Naive thymus-derived CD4-positive, alpha-beta T cell (primary cell): ENCODE measurements around the gene SEC62. TPM values are rescaled to one million over a fixed set of nuclear protein-coding genes. Genes with fewer than 3 reads are reported as not detected.

Experiments used
- polyA plus RNA-seq, 2 donors: library from polyadenylated mRNA; unstranded; fragments of 300-500 nt; fragmentation: Illumina TruSeq; gene quantifications; one replicate each; pipeline ENCODE4 v1.2.3, GENCODE V29; 2021
- total RNA-seq, 6 experiments: library from RNA in 5 of 6; stranded (reverse) in 5 of 6; gene quantifications; 1 replicate in 5 of 6; 2 replicates in 1 of 6; pipeline ENCODE4 v1.2.3 and lab custom pipeline; 2021 to 2026

SEC62 gene
- total and polyA plus RNA-seq, 7 experiments from 2014 or later, result 68.1 to 253 (median 110) TPM

Other genes starting within 250 kb of the SEC62 start
- gene TERC, start 201.7 kb upstream of the SEC62 start, total RNA-seq, result 10 to 100 TPM in 2 of 5 experiments, 1 to 10 TPM in 3; 4.0 to 19.4 (median 7.4) TPM
- gene TERC, start 201.7 kb upstream of the SEC62 start, polyA plus RNA-seq, result 1 to 10 TPM in 1 of 2 donors, not detected in 1; 1.1 TPM
- gene ACTRT3, start 197.2 kb upstream of the SEC62 start, total RNA-seq, result under 1 TPM in 1 of 5 experiments, not detected in 4; 0.36 TPM
- under 1 TPM in 1 of 2 donors, not detected in 1; 0.32 TPM for gene ACTRT3, start 197.2 kb upstream of the SEC62 start, polyA plus RNA-seq
- gene MYNN, start 193.4 kb upstream of the SEC62 start, total RNA-seq, result 10 to 100 TPM; 16.2 to 20.8 (median 19.0) TPM
- gene MYNN, start 193.4 kb upstream of the SEC62 start, polyA plus RNA-seq, result 10 to 100 TPM; 12.8 to 16.3 TPM
- gene LRRIQ4, start 153.9 kb upstream of the SEC62 start, total RNA-seq, result under 1 TPM in 1 of 5 experiments, not detected in 4; 0.12 TPM
- gene LRRIQ4, start 153.9 kb upstream of the SEC62 start, polyA plus RNA-seq, result not detected
- 1 to 10 TPM in 1 of 5 experiments, under 1 TPM in 4; 0.30 to 3.7 (median 0.42) TPM for gene LRRC34, start 153.9 kb upstream of the SEC62 start, total RNA-seq
- gene LRRC34, start 153.9 kb upstream of the SEC62 start, polyA plus RNA-seq, result under 1 TPM; 0.26 to 0.40 TPM
- gene LRRC31, start 96.9 kb upstream of the SEC62 start, total RNA-seq, result not detected
- gene LRRC31, start 96.9 kb upstream of the SEC62 start, polyA plus RNA-seq, result not detected
- gene SAMD7, start 55.2 kb upstream of the SEC62 start, total RNA-seq, result not detected
- not detected for gene SAMD7, start 55.2 kb upstream of the SEC62 start, polyA plus RNA-seq
- 10 to 100 TPM in 2 of 5 experiments, 1 to 10 TPM in 3; 6.1 to 44.3 (median 8.7) TPM for gene GPR160, start 71.2 kb downstream of the SEC62 start, total RNA-seq
- gene GPR160, start 71.2 kb downstream of the SEC62 start, polyA plus RNA-seq, result 10 to 100 TPM; 17.1 to 22.8 TPM
- 100 to 1,000 TPM in 4 of 5 experiments, 10 to 100 TPM in 1; 78.9 to 215 (median 158) TPM for gene PHC3, start 214.9 kb downstream of the SEC62 start, total RNA-seq
- 10 to 100 TPM; 46.3 to 67.2 TPM for gene PHC3, start 214.9 kb downstream of the SEC62 start, polyA plus RNA-seq